Panc1 (cell line): ENCODE results near the gene ABLIM2.

ENCODE experiments used
- CTCF ChIP-seq: fragments of 450-650 bp; IDR thresholded peaks from 2 replicates; pipeline ENCODE4 v1.5.1; 2017; ENCODE audit warnings: mild to moderate bottlenecking
- POLR2AphosphoS5 ChIP-seq: IDR thresholded peaks from 2 replicates; pipeline ENCODE4 v1.6.1; 2012; ENCODE audit warnings: mild to moderate bottlenecking, low read depth, low read length, moderate library complexity
- SIN3A ChIP-seq: IDR thresholded peaks from 2 replicates; pipeline ENCODE4 v1.6.1; 2012; ENCODE audit warnings: low read depth, mild to moderate bottlenecking, low read length, moderate library complexity, borderline replicate concordance; ENCODE audit not compliant: insufficient read depth
- TF ChIP-seq, protein P1 (sequence below), 2 experiments: IDR thresholded peaks; 2 replicates each; pipeline ENCODE4 v1.6.1; 2011 to 2012; ENCODE audit warnings: low read depth in 2 of 2, control low read depth in 1 of 2, low read length in 1 of 2, mild to moderate bottlenecking in 1 of 2, moderate library complexity in 1 of 2; ENCODE audit not compliant: insufficient read depth in 1 of 2

- no peak for TF ChIP-seq SIN3A
- no peak for TF ChIP-seq CTCF
- TF ChIP-seq POLR2AphosphoS5, result no peak
- TF ChIP-seq, protein P1, sequence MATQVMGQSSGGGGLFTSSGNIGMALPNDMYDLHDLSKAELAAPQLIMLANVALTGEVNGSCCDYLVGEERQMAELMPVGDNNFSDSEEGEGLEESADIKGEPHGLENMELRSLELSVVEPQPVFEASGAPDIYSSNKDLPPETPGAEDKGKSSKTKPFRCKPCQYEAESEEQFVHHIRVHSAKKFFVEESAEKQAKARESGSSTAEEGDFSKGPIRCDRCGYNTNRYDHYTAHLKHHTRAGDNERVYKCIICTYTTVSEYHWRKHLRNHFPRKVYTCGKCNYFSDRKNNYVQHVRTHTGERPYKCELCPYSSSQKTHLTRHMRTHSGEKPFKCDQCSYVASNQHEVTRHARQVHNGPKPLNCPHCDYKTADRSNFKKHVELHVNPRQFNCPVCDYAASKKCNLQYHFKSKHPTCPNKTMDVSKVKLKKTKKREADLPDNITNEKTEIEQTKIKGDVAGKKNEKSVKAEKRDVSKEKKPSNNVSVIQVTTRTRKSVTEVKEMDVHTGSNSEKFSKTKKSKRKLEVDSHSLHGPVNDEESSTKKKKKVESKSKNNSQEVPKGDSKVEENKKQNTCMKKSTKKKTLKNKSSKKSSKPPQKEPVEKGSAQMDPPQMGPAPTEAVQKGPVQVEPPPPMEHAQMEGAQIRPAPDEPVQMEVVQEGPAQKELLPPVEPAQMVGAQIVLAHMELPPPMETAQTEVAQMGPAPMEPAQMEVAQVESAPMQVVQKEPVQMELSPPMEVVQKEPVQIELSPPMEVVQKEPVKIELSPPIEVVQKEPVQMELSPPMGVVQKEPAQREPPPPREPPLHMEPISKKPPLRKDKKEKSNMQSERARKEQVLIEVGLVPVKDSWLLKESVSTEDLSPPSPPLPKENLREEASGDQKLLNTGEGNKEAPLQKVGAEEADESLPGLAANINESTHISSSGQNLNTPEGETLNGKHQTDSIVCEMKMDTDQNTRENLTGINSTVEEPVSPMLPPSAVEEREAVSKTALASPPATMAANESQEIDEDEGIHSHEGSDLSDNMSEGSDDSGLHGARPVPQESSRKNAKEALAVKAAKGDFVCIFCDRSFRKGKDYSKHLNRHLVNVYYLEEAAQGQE (IDR thresholded peaks at IDR 0.05; ENCODE audit: insufficient read depth in 1 of 2, low read depth in 2 of 2, low read length in 1 of 2), result no peak
Measured at GRCh38 chr4:8147231-8147970, 11.2 kb downstream of the ABLIM2 start.
